ENCODE data around the gene CSF3. TPM values are rescaled to one million over a fixed set of nuclear protein-coding genes. Genes with fewer than 3 reads are reported as not detected.

The CSF3 gene
- total RNA-seq, 2 donors from 2014 or later, result 1.2 TPM; not detected in 1

Small RNA genes within 50 kb of the gene (microRNA-seq; reads per million reads assigned to microRNA genes)
- 0 to 0.20 reads per million in 2 donors for gene MIR6884

Other genes with a start within 250 kb of the CSF3 start
- gene IKZF3, start 151.1 kb upstream of the CSF3 start, total RNA-seq, result 1 to 10 TPM; 1.0 to 1.7 TPM
- gene ZPBP2, start 147.2 kb upstream of the CSF3 start, total RNA-seq, result not detected
- 1 to 10 TPM; 2.4 to 4.2 TPM for gene GSDMB, start 96.8 kb upstream of the CSF3 start, total RNA-seq
- 10 to 100 TPM; 39.7 to 50.4 TPM for gene ORMDL3, start 87.8 kb upstream of the CSF3 start, total RNA-seq
- not detected for gene LRRC3C, start 87.7 kb upstream of the CSF3 start, total RNA-seq
- 1 to 10 TPM; 1.3 TPM for gene GSDMA, start 52.4 kb upstream of the CSF3 start, total RNA-seq
- 10 to 100 TPM; 69.0 to 92.8 TPM for gene PSMD3, start 34.6 kb upstream of the CSF3 start, total RNA-seq
- gene MED24, start 39.0 kb downstream of the CSF3 start, total RNA-seq, result 10 to 100 TPM; 44.0 to 56.4 TPM
- gene THRA, start 47.5 kb downstream of the CSF3 start, total RNA-seq, result 10 to 100 TPM; 54.4 to 77.9 TPM
- gene NR1D1, start 85.1 kb downstream of the CSF3 start, total RNA-seq, result 10 to 100 TPM; 17.1 to 19.5 TPM
- 10 to 100 TPM; 54.0 to 57.8 TPM for gene MSL1, start 106.5 kb downstream of the CSF3 start, total RNA-seq
- gene CASC3, start 125.1 kb downstream of the CSF3 start, total RNA-seq, result 10 to 100 TPM; 49.6 to 53.1 TPM
- 1 to 10 TPM; 2.8 to 4.6 TPM for gene RAPGEFL1, start 162.0 kb downstream of the CSF3 start, total RNA-seq
- 10 to 100 TPM; 13.9 to 14.4 TPM for gene WIPF2, start 203.9 kb downstream of the CSF3 start, total RNA-seq

Measured in left cardiac atrium (tissue), 2 donors.